Activated CD4-positive, alpha-beta T cell treated with anti-CD3 and anti-CD28 coated beads, Interleukin-2, amount 10 ng/mL, durations not matched to agents 24 days and 14 days (primary cell): ENCODE results near the gene PPP1R7. TPM values are rescaled to one million over a fixed set of nuclear protein-coding genes. Genes with fewer than 3 reads are reported as not detected.

Experiments used
- DNase-seq: peaks from one replicate; pipeline ENCODE4 v3.0.0; 2022
- H3K27ac Mint-ChIP-seq: one replicate; pipeline ENCODE4 v1.8.0; 2022; ENCODE audit warnings: mild to moderate bottlenecking, mixed read lengths
- H3K27me3 Mint-ChIP-seq: one replicate; pipeline ENCODE4 v1.8.0; 2022; ENCODE audit warnings: mixed read lengths
- H3K36me3 Mint-ChIP-seq: one replicate; pipeline ENCODE4 v1.8.0; 2022; ENCODE audit warnings: low read depth, mild to moderate bottlenecking, mixed read lengths
- H3K4me1 Mint-ChIP-seq: one replicate; pipeline ENCODE4 v1.8.0; 2021; ENCODE audit warnings: mixed read lengths
- H3K4me3 Mint-ChIP-seq: one replicate; pipeline ENCODE4 v1.8.0; 2022; ENCODE audit warnings: mild to moderate bottlenecking, moderate library complexity, mixed read lengths
- H3K9me3 Mint-ChIP-seq: one replicate; pipeline ENCODE4 v1.8.0; 2021; ENCODE audit warnings: mixed read lengths
- intact Hi-C: fragments of 100-400 bp; cut with micrococcal nuclease; formaldehyde crosslinking; loops from one replicate; pipeline ENCODE4 v1.15.1; 2023
- total RNA-seq: library from RNA; stranded (reverse); gene quantifications from 2 replicates; pipeline ENCODE4 v1.2.3, GENCODE V29; 2022

PPP1R7 gene
- total RNA-seq, 1 donor from 2014 or later: 111 TPM

DNA sequence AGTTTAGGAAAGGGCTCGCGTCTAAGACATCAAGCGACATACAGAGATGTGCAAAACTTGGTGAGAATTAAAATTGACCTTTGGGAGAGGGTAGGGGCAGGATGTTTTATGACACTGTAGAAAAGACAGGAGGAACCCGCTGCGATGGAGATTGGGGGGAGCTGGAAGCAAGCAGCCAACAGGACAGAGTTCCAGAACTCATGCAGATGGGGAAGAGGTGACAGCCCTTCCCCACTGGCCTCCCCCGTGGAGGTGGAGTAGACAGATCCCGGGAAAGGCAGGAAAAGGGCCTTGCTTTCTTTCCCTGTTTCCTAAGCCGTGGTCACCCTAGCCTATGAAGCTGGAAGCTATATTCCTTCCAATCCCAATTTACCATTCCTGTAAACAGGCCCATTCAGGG lies 77.3 kb downstream of the PPP1R7 start:
- DNase-seq: no peak
- H3K4me3 Mint-ChIP-seq: no peak overlapping the region
- intact Hi-C loops: no loop called here
- peaks cover 5% of the 10 kb centered on the region for H3K4me1 Mint-ChIP-seq
- no peak overlapping the region for H3K27ac Mint-ChIP-seq
- H3K36me3 Mint-ChIP-seq: peaks cover 46% of the 10 kb centered on the region
- H3K9me3 Mint-ChIP-seq: no peaks in the 10 kb centered on the region
- H3K27me3 Mint-ChIP-seq: no peaks in the 10 kb centered on the region

DNA sequence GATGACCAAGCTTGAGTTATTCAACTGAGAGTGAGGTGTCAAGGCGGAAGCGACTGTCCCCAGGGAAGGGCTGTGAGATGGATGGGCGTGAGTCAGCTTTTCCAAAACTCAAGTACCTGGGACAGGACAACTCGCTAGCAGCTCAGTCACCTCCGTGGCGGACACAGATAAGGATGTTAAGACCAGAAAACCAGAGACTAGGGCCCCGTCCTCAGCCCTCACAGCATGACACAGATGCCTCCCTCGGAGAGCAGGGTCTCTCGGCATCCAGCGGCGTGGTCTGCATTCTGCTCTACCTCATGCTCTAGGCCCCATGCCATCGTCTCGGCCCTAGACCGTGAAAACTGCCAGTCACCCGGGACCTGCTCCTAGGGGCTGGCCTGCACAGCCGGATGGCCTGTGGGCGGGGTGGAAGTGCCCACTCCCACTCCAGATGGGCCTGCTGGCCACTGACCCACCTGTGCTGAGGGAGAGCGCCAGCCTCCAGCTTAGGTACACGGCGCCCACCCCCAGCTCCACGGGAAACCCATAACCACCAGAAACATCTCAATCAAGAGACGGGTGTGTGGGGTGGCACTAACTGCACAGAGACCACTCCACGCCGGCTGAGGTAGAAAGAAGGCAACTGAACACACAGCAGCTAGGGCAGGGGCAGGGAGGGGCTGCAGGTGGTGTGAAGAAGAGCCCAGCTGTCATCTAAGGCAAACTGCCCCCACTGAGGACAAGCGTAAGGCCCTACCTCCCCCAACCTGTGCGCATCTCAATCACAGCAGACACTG lies 78.0 kb downstream of the PPP1R7 start:
- intact Hi-C loops: no loop called here
- DNase-seq: no peak
- peaks cover 3% of the 10 kb centered on the region for H3K4me1 Mint-ChIP-seq
- H3K36me3 Mint-ChIP-seq: peaks cover 51% of the 10 kb centered on the region
- no peak overlapping the region for H3K4me3 Mint-ChIP-seq
- no peaks in the 10 kb centered on the region for H3K9me3 Mint-ChIP-seq
- H3K27me3 Mint-ChIP-seq: no peaks in the 10 kb centered on the region
- no peak overlapping the region for H3K27ac Mint-ChIP-seq

DNA sequence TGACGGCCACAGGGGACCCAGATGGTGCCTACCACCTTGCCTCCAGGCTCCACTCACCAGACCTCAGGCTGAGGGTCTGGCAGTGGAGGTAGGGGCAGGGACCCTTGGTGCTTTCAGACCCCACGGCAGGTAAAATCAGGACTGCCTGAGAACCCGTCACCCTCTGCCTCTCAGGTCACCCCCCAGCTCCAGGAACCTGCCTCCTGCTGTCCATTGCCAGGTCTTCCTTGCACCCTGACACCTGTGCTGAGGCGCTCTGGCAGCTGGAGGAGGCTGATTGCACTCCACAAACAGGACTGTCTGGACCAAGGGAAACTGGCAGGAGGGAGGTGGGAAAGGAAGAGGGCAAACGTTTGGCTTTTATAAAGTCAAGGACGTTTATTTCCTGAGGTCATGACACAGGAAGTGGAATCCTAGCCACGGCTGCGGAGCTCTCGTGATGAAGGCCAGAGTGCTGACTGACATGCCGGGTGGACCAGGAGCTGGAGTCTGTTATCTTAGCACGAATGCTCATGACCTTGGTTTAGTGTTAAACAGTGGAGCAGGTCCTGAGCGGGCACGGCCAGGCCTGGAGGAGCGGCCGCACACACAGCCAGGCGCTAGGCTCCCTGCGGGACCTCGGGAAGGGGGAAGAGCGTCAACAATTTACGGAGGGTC lies 78.7 kb downstream of the PPP1R7 start:
- Mint-ChIP-seq H3K9me3 (no peaks in the 10 kb centered on the region), H3K36me3 (peaks cover 58% of the 10 kb centered on the region), H3K4me1 (peaks cover 3% of the 10 kb centered on the region), H3K4me3 (no peak overlapping the region), H3K27me3 (no peaks in the 10 kb centered on the region), H3K27ac (no peak overlapping the region)
- intact Hi-C loops: no loop called here
- no peak for DNase-seq

DNA sequence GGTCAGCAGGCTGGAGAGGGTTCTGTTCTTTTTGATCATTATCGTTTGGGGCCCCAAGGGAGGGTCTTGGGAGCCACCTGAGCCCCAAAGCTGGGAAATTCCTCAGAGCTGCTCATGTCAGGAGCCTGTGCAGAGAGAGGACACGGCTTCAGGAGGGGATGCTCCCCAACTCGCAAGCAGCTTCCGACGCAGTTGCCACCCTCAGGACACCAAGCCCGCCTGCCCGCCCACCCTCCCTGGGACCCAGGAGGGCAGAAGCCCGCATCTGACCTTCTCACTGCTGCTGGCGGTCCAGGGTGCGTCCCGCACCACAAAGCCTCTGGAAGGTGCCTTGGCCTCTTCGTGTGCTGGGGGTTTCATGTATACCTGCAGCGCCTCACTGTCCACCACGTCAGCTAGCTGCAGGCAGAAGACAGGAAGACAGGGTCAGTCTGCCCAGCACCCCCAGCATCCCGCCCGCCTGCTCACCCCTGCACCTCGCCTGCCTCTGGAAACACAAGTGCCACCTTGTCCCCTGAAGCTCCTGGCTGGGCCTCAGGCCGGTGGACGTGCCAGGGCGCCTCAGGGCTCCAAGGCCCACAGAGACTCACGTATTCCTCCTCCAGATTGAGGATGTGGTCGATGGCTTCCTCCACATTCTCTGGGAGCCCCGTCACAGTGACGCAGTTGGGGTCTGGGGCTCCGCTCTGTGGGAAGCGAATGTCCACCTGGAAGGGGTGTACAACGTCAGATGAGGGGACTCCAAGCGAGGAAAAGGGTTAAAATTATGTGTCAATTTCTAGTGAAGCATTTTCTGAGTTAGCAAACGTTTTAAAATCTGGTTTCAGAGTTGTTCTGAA lies 79.5 kb downstream of the PPP1R7 start:
- Mint-ChIP-seq H3K4me1 (peaks cover 3% of the 10 kb centered on the region), H3K4me3 (no peak overlapping the region), H3K36me3 (peaks cover 64% of the 10 kb centered on the region), H3K27me3 (no peaks in the 10 kb centered on the region), H3K9me3 (no peaks in the 10 kb centered on the region), H3K27ac (no peak overlapping the region)
- intact Hi-C loops: no loop called here
- no peak for DNase-seq

DNA sequence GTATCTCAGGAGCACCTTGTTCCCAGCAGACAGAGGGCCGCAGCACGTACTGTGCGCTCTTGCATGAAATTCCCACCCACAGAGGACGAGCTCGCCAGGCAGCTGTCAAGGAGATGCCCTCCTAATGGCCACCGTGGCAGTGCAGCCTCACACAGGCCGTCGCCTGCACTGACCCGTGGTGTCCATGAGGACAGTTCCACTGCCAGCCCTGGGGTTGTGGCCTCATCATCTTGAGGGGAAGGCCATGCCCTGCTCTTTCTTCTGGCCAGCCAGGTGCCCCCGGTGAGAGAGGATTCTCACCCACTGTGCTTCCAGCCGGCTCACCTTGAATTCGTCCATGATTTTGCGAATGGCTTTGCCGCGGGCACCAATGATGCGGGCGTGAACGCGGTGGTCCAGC lies 80.2 kb downstream of the PPP1R7 start:
- H3K4me1 Mint-ChIP-seq: peaks cover 3% of the 10 kb centered on the region
- intact Hi-C loops: no loop called here
- no peak for DNase-seq
- H3K4me3 Mint-ChIP-seq: no peak overlapping the region
- H3K36me3 Mint-ChIP-seq: peaks cover 65% of the 10 kb centered on the region
- no peak overlapping the region for H3K27ac Mint-ChIP-seq
- no peaks in the 10 kb centered on the region for H3K9me3 Mint-ChIP-seq
- H3K27me3 Mint-ChIP-seq: no peaks in the 10 kb centered on the region

DNA sequence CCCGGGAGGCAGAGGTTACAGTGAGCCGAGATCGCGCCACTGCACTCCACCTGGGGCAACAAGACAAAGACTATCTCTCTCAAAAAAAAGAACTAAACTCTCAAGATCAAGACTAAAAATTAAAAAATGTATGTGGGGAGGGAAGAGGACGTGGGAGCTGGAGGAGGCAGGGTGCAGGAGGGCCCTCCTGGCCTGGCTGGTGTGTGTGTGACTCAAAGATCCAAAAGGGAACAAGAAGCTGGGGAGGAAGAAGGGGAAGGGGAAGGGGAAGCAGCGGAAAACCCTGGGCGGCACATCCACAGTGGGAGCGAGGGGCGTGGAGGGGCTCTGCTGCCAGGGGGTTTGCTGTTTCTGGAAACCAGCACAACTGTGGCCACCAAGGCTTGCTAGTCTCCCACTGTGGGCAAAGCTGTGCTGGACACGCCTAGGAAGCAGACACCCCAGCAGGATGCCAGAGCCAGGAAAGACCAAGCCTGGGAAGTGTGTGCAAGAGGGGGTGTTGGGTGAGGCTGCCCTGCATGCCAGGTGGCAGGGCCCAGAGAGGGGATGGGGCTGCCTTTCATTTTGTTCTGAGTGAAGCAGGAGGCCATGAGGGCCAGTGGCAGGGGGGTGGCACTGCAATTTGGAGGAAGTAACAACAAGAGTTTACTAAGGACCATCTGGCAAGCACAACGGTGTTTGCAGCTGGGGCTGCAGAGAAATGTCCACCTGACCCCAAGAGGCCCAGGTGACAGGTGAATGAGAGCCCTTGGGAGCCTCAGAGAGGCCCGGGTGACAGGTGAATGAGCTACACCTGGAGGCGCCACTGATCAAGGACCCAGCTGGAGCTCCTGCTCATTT lies 82.7 kb downstream of the PPP1R7 start:
- intact Hi-C loops: no loop called here
- Mint-ChIP-seq H3K36me3 (peaks cover 72% of the 10 kb centered on the region), H3K4me3 (no peak overlapping the region), H3K27ac (peak overlapping the region; percentile 38), H3K27me3 (no peaks in the 10 kb centered on the region), H3K4me1 (peaks cover 3% of the 10 kb centered on the region), H3K9me3 (no peaks in the 10 kb centered on the region)
- DNase-seq: no peak

Other genes starting within 250 kb of the PPP1R7 start
- not detected in 2 replicates for gene CROCC2, start 244.1 kb upstream of the PPP1R7 start, total RNA-seq
- gene SNED1, start 151.8 kb upstream of the PPP1R7 start, total RNA-seq: 1.3 and 1.9 TPM in 2 replicates
- gene MTERF4, start 48.2 kb upstream of the PPP1R7 start, total RNA-seq: 39.3 and 43.9 TPM in 2 replicates
- gene PASK, start 995 bp upstream of the PPP1R7 start, total RNA-seq: 87.5 and 92.0 TPM in 2 replicates
- gene ANO7, start 38.2 kb downstream of the PPP1R7 start, total RNA-seq: 2.8 and 3.5 TPM in 2 replicates
- 266 and 270 TPM in 2 replicates for gene HDLBP, start 165.2 kb downstream of the PPP1R7 start, total RNA-seq
- gene SEPTIN2, start 165.5 kb downstream of the PPP1R7 start, total RNA-seq: 212 and 215 TPM in 2 replicates
- gene FARP2, start 205.8 kb downstream of the PPP1R7 start, total RNA-seq: 36.5 and 43.1 TPM in 2 replicates